ENCODE data around the gene REEP3. TPM values are rescaled to one million over a fixed set of nuclear protein-coding genes. Genes with fewer than 3 reads are reported as not detected.
"Not testable (repeated sequence)": the region's sequence is repeated elsewhere in the genome, so short reads cannot be mapped to it uniquely, and the experiment has no call there.

The REEP3 gene
- total RNA-seq, 2 donors from 2014 or later = 44.8 to 56.4 TPM

DNA sequence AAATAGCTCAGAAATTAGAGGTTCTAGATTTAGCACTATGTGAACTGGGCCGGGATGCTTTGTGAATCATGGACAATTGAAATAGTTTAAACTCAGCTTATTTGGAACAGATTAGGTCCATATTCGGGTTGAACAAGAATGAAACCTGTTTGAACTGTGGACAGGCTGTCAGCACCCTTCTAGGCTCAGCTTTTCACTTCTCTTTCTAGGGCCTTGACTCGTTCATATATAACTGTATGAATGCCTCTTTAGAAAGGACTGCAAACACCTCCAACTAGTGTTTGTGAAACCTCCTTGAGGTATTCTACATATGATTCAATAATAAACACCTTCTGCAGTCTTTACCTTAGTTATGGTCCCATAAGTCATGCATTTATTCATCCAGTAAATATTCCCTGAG, 115.6 kb downstream of the REEP3 start:
- no peak for ATAC-seq
- no peak for DNase-seq
- intact Hi-C loops (cut with DNase I, micrococcal nuclease) = loop anchor here in 1 of 2 donors (5.0 to 10.0 kb wide), 2 partner anchors 75 to 172 kb away; partner anchors contain the start of gene JMJD1C

DNA sequence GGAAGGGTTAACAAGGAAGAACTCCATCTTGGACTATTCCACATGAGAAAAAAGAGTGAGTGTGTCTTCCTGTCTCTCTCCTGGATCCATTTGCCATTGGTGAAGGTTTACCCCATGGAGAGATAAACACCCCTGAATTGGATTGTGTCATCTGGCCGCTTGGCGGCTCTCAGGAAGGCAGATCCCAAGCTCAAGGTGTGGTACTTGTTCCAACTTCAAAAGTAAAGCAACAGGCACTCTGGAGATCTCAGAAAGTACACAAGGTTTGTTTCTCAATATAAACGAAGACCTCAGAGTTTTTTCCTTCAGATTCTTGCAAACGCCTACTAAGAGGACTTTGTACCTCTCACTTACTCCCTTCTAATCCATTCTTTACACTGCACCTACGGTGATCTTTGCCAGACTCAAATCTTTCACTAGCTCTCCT, 116.7 kb downstream of the REEP3 start:
- ATAC-seq (peak; percentile 84), DNase-seq (no peak)
- intact Hi-C loops (cut with DNase I, micrococcal nuclease) = loop anchor here in 1 of 2 donors (5.0 to 10.0 kb wide), 2 partner anchors 74 to 173 kb away; partner anchors contain the start of gene JMJD1C

DNA sequence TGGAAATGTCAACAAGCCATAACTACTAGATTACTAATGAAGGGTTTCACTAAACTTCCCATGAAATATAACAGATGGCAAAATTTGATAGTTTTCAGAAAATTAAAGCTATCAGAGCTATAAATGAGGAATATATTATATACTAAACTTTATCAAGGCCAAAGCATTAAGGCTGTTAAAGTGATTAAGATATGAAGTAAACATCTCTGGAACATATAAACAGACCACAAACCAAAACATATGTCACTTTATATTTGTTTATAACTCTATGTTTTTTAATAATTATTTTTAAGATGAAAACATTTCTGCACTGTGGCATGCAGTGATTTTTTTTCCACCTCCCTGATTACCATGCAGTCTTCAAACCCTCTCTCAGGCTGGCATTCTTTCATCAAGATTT, 120.2 kb downstream of the REEP3 start:
- DNase-seq = no peak
- ATAC-seq = no peak
- intact Hi-C loops (cut with DNase I, micrococcal nuclease) = no loop called here

DNA sequence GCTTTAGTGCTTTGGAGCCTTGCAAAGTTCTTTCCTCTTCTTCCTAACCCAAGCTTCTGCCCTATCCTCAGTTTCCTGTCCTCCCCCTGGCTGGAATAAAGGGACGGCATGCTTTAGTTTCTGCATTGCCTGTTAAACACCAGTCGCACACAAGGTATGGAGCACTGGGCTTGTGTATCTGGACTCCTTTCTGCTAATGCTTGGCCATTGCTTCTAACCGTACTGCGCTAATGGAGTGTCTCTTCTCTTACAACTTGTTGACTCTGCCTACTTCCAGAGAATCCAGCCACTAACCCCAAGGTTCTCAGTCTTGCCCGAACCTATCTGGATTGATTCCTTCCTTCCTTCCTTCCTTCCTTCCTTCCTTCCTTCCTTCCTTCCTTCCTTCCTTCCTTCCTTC, 120.6 kb downstream of the REEP3 start:
- intact Hi-C loops (cut with DNase I, micrococcal nuclease) = no loop called here
- DNase-seq (no peak), ATAC-seq (no peak)

DNA sequence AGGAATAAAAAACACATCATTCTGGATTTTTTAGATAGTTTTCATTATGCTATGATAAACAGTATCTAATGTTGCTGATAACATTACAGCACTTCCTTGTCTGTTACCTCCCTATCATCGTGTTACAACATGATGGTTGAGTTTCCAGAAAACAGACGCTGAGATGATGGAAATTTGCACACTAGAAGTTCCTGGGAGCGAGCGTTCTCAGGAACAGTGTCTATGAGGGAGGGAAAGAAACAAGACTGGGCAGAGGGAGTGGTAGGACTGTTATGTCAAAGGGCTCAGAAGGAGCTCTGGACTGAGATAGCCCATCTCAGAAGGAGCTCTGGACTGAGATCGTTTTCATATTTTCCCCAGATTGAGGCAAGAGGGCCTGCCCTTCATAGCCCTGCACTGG, 121.6 kb downstream of the REEP3 start:
- DNase-seq = no peak
- intact Hi-C loops (cut with DNase I, micrococcal nuclease) = no loop called here
- ATAC-seq = no peak

DNA sequence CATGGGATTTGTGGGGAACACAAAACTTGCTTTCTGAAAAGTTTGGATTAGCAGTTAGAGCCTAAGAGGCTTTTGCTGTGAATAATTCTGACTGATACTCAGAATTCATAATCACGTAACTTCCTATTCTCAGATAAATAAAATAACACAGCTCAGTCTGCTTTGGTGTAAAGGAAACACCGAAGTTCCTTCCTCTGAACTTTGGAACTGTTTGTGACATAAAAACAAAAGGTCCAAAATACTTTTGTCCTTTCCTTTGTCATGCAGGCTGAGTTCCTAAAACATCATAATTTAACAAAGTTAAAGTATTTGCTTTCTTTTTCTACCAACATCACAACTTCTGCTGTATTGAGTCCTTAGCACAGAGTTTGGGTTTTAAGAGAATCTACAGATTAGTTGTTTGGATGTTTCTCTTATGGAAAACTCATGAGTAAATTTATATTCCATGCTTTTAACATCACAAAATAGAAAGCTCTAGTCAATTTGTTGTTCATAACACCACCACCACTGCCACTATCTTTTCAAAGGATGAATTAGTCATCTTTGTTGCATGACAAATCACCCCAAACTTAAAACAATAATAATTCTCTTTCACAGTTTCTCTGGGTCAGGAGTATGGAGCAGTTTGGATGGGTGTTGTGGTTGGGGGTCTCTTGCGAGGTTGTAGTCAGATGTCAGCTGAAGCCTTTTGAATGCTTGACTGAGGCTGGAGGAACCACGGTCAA, 123.4 kb downstream of the REEP3 start:
- intact Hi-C loops (cut with DNase I, micrococcal nuclease) = no loop called here
- DNase-seq (no peak), ATAC-seq (no peak)

DNA sequence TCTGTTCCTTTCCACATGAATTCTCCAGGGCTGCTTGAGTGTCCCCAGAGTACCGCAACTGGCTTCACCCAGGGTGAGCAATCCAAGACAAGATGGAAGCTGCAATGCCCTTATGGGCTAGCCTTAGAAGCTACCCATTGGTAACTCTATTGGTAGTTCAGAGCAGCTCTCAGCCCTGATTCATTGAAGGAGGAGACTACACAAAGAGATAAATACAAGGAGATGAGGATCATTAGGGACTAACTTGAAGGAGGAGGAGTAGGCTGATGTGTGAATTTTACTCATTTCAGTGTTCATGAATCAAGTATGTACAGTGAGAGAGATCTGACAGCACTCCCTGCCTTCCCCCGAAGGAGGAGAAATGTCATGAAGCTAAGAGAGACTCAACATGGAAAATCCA, 124.0 kb downstream of the REEP3 start:
- DNase-seq = no peak
- intact Hi-C loops (cut with DNase I, micrococcal nuclease) = no loop called here

DNA sequence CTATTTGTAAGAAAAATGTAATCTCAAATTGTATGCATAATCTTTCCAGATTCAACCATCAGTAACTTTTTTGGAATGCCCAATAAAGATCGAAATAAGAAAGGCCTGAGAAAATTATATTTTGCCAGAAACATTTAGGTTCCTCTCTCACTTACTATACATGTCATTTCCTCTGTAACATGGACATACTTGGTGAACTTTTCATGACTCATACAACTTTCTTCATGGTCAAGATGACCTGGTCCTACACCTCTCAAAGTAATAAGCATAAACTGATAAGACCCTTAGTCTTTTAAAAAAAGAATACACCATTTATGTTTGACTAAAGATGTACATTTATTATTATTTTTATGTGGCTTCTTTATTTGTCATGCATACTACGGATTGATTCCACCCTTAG, 125.3 kb downstream of the REEP3 start:
- no peak for DNase-seq
- no peak for ATAC-seq

More for the DNA sequence above, 124.0 kb downstream of the REEP3 start:
- no peak for ATAC-seq

DNA sequence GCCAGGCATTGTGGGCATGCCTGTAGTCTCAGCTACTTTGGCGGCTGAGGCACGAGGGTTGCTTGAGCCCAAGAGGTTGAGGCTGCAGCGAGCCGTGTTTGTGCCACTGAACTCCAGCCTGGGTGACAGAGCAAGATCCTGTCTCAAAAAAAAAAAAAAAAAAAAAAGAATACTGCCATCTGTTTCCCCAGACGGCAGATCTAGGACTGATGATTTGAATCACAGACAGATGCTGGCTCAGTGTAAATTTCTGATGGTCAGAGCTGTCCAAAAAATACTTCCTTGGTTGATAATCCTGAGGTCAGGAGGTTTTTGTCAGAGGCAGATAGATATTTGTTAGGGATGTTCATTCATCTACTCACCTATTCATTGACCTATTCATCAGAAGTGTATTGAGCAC, 130.7 kb downstream of the REEP3 start:
- intact Hi-C loops (cut with DNase I, micrococcal nuclease) = no loop called here
- no peak for ATAC-seq
- no peak for DNase-seq

More for the DNA sequence above, 125.3 kb downstream of the REEP3 start:
- intact Hi-C loops (cut with DNase I, micrococcal nuclease) = no loop called here

DNA sequence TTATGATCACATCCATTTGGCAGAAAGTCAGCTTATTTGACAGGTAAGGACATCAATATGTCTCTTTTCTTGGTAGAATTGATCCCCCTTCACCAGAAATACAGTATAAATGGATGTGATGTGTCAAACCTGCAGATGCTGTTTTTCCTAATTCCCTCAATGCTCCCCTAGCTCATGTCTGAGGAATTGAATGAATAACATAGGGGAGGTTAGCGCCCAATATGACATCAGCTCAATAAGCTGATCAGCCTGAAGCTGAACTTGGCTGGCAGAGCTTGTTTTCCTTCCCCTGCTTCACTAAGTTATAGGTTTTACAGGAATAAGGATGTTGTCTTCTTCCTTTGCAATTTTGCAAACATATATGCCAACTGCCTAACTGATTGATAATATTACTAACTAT, 132.5 kb downstream of the REEP3 start:
- DNase-seq (no peak), ATAC-seq (no peak)
- intact Hi-C loops (cut with DNase I, micrococcal nuclease) = no loop called here

DNA sequence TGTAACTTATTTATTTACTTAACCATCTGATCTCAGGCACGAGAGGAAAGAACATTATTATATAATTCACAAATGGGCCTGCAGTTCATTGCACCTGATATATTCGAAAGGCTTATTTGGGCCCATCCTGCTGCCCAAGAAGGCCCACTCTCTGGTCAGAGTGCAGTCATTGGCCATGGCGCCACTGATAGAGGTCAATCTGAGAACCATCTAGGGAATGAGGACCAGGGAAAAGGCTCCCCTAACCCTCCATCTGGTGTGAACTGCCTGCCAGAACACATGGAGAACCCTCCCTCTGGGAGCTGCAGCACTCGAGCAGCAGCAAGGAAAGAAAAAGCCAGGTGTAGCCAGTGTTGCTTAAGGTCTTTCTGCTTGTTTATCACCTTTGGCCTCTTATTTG, 136.6 kb downstream of the REEP3 start:
- ATAC-seq (no peak), DNase-seq (no peak)
- intact Hi-C loops (cut with DNase I, micrococcal nuclease) = no loop called here

DNA sequence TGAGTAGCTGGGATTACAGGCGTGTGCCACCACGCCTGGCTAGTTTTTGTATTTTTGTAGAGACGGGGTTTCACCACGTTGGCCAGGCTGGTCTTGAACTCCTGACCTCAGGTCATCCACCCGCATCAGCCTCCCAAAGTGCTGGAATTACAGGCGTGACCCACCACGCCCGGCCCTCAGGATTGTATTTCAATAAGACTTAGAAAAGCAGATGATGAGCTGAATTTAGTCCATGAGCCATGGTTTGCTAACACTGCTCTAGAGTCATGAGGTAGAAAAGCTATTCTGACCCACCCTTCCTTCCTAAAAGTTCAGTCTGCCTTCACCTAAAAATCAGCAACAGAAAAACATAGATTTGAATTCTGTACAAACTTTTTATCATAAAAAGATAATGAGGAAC, 139.7 kb downstream of the REEP3 start:
- ATAC-seq; DNase-seq; intact Hi-C loops (cut with DNase I, micrococcal nuclease): not testable (repeated sequence)

DNA sequence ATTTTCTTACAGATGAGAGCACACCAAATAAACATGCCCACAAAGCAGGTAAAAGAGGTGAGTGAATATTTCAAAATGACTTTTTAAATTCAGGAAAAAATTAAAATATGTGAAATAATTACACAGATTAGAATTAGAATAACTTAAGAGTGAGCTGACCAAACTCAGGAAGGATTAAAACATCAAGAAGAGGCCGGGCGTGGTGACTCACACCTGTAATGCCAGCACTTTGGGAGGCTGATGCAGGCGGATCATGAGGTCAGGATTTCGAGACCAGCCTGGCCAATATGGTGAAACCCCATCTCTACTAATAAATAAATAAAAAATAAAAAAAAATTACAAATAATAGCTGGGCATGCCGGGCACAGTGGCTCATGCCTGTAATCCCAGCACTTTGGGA, 140.1 kb downstream of the REEP3 start:
- intact Hi-C loops (cut with DNase I, micrococcal nuclease) = no loop called here
- DNase-seq = no peak
- ATAC-seq = no peak

DNA sequence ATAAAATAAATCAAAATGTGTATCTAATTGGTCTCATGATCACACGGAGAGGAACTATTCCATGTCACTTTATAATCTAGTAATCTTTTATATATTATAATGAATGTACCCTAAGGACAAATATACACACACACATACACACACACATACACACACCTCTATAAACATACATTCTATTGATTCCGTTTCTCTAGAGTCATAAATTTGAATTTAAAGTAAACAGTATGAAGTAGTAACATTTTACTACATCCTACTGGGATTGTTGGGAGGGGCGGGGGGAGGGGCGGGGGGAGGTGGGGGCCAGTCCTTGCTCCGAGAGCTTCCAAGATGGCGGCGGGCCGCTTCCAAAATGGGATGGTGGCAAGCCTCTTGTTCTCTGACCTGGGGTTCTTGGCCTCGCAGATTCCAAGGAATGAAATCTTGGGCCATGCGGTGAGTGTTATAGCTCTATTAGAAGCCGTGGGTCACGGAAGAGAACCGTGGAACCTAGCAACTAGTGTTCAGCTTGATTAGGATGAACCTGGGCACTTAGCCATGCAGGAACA, 143.2 kb downstream of the REEP3 start:
- intact Hi-C loops (cut with DNase I, micrococcal nuclease) = no loop called here
- ATAC-seq = peak; percentile 65
- no peak for DNase-seq

DNA sequence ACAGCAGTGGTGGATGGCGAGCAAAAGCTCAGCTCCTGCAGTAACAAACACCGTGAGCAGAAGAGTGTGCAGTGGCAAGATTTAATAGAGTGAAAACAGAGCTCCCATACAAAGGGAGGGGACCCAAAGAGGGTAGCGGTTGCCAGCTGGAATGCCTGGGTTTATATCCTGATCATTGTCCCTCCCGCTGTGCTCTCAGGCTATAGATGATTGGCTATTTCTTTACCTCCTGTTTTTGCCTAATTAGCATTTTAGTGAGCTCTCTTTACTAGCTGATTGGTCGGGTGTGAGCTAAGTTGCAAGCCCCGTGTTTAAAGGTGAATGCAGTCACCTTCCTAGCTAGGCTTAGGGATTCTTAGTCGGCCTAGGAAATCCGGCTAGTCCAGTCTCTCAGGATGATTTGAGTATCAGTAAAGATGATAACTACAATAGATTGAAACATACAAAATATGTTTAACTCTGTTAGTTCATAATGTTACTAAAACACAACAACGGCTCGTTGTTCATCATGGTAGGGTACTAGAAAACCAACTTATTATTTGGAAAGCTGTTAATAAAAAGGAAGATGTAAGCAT, 143.9 kb downstream of the REEP3 start:
- DNase-seq; ATAC-seq; intact Hi-C loops (cut with DNase I, micrococcal nuclease): not testable (repeated sequence)

DNA sequence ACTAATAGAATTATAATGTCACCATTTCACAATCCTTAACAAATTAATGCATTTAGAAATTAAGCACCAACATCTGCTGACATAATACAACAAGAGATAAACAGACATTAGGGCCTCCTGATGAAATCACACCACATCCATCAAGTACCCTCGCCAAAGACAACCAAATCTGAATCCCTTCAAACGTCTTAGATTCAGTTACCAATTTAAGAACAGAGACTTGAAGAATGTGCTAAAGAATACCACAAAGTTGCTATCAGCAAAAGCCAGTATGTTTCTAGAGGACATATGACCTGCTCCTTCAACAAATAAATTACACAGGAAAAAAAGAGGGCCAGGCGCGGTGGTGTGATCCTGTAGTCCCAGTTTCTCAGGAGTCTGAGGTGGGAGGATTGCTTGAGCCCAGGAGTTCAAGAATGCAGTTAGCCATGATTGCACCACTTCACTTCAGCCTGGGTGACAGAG, 144.5 kb downstream of the REEP3 start:
- ATAC-seq (no peak), DNase-seq (no peak)
- intact Hi-C loops (cut with DNase I, micrococcal nuclease) = no loop called here

DNA sequence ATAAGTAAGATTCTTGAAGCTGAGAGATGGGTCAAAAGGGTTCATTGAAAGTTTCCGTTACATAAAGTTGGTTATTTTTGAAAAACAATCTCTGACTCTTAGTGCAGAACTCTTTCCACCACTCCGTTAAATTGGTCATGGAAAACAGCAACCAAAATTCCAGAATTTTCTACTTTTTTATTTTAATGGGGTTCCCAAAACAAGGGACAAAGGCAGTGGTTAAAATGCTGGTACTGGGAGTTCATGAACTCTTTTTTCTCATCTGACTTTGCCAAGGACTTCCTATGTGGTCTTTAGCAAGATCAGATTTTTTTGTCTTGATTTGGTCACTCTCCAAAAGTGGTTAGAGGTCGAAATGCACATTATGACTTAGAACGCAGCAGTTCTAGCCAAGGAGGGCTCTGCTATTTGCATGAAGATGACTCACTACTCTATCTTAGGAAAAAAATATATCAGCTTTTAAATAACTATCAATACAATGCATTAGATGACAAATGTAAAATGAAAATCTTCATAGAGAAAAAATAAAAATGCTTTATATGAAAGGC, 145.7 kb downstream of the REEP3 start:
- no peak for ATAC-seq
- intact Hi-C loops (cut with DNase I, micrococcal nuclease) = no loop called here
- no peak for DNase-seq

DNA sequence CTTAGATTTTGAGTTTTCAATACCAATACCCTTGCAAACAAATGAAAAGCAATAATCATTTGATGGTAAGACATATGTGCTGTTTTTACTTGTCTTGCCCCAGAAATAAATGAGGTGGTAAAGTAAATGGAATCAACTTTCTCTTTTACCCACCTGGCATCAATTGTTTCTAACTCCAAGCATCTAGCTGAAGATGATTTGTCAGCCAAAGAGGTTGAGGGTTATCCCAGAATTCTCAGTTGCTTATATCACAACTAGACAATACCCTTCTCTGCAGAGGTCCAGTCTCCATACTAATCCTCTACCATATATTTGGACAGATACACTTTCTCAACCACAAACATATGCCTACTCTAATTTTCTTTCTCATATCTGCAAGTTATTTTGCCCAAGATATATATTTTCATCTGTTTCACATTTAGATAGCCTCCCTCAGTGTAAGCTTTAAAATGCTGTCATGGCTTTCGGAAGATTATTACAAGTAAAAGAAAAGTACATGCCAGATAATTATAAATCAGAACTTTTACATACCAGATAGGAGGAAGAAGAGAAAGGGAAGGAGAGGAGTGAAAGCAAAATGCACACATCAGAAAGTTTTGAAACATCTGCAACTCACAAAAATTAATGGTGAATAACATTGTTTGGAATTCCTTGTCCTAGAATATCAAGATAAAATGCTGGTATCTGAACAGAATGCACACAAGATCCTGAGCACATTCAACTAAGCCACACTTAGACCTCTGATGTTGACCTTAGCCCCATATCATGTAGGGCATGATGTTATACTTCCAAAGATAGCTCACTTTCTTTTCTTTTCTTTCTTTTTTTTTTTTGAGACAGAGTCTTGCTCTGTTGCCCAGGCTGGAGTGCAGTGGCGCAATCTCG, 146.6 kb downstream of the REEP3 start:
- intact Hi-C loops (cut with DNase I, micrococcal nuclease) = no loop called here
- ATAC-seq (no peak), DNase-seq (no peak)

DNA sequence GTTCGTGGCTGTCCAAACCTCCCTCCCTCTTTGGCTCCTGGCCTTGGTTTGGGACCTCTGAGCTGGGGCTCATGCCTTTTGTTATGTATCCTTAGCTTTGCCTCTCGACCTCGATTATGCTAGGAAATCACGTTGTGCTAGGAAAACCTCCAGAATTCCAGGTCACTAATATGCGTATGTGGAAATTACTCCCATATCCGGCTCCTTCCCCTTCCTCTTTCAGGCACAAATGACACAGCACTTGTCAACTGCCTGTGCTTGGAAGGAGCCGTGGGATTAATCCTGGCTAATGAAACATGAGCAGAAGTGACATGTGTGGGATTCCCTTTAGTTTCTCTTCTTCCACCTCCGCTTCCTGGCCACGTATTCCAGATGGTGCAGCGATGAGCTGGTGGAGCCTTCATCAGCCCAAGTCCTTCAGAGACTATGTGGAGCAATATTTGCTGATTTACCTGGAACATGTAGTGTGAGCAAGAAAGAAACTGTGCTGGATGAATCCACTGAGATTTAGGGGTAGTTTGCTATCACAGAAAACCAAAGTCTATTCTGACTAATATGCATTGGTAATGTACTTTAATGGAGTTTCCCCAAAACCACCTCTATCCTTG, 149.2 kb downstream of the REEP3 start:
- intact Hi-C loops (cut with DNase I, micrococcal nuclease) = no loop called here
- ATAC-seq (no peak), DNase-seq (no peak)
